ENCODE results near the gene SORCS2. TPM values are rescaled to one million over a fixed set of nuclear protein-coding genes. Genes with fewer than 3 reads are reported as not detected.

The SORCS2 gene
- total and polyA plus RNA-seq, 2 of the 4 experiments (the other 2 are of a cell fraction): 0.36 to 0.62 TPM

DNA sequence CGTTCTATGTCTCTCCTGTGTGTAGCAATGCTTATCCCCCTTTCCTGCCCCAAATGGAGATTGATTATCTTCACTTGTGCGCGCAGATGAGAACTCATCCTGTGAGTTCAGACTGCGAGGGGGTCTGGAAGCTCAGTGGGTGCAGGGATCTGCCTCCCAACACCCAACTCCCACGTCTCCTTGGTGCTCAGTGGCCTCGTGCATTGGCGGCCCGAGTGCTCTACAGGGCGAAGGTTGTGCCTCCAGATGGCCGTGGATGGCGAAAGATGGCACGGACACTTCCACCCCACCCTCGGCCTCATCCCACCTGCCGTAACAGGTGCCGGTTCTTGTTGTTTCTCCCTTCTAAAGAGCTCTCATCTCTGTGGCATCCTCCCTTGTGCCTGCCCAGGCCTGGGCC lies 45.1 kb upstream of the SORCS2 start:
- no peak for ATAC-seq (ENCODE audit: low read depth)
- no peak overlapping the region for H4K5ac ChIP-seq (ENCODE audit: low read depth, low read length)
- no peak for DNase-seq
- H3K36me3 ChIP-seq (ENCODE audit: control insufficient read depth, insufficient read depth, low read length): no peaks in the 10 kb centered on the region
- no peak overlapping the region for H2AK9ac ChIP-seq (replicated peaks; ENCODE audit: low read depth, low read length, poor library complexity)
- no peak overlapping the region for H2AK5ac ChIP-seq (ENCODE audit: low read depth, low read length)
- no peak overlapping the region for H2BK120ac ChIP-seq (ENCODE audit: low read depth, low read length)
- dilution Hi-C loops (cut with HindIII; ENCODE audit: low sequenced_read_pairs, unreplicated experiment): no loop called here
- no peaks in the 10 kb centered on the region for H3K79me1 ChIP-seq (ENCODE audit: low read depth in 1 of 2, low read length in 2 of 2)
- intact Hi-C loops (cut with micrococcal nuclease): no loop called here
- no peak overlapping the region for H3K4me3 ChIP-seq (ENCODE audit: insufficient read depth, low read depth, low read length)
- H2BK20ac ChIP-seq (ENCODE audit: low read depth, low read length): no peak overlapping the region
- CTCF ChIA-PET: interaction anchor here (1.2 kb wide), 1 partner anchor 10 kb away, joined by 6 read pairs; no protein-coding TSS in a partner anchor
- in situ Hi-C loops (cut with MboI; ENCODE audit: low sequenced_read_pairs): no loop called here
- no peak overlapping the region for H2BK5ac ChIP-seq (ENCODE audit: low read depth, low read length, poor library complexity, severe bottlenecking)
- no peak overlapping the region for H2BK15ac ChIP-seq (ENCODE audit: low read depth, low read length)
- H3K18ac ChIP-seq (ENCODE audit: low read depth, low read length): no peak overlapping the region
- H3K9me1 ChIP-seq (ENCODE audit: insufficient read depth, low read length): no peaks in the 10 kb centered on the region
- H3K4me1 ChIP-seq (ENCODE audit: control insufficient read depth, insufficient read depth, low read length): no peaks in the 10 kb centered on the region
- no peak overlapping the region for H3K56ac ChIP-seq (ENCODE audit: extremely low read depth, insufficient read depth, low read length)
- WGBS, 2 experiments (ENCODE audit: extremely low coverage in 2 of 2, insufficient read length in 1 of 2): 64% methylated on average over 12 of the region's 15 CpGs; no CpG with 5 or more reads in 1 of the 2 experiments
- H4K20me1 ChIP-seq (ENCODE audit: insufficient read depth, low read length): no peaks in the 10 kb centered on the region
- no peak overlapping the region for H3K9ac ChIP-seq (ENCODE audit: low read depth, low read length)
- BruUV-seq (replicated peaks): no TSS peak
- POLR2A ChIA-PET (ENCODE audit: unreplicated experiment): no interaction called here
- H3K4me2 ChIP-seq (ENCODE audit: low read depth, low read length): no peak overlapping the region
- no peak overlapping the region for H3K27ac ChIP-seq (ENCODE audit: insufficient read depth, low read length)
- peaks cover 60% of the 10 kb centered on the region for H3K27me3 ChIP-seq (ENCODE audit: control insufficient read depth, insufficient read depth, low read length)
- H3K4ac ChIP-seq (ENCODE audit: low read depth, low read length): no peak overlapping the region
- no peak overlapping the region for H3K23ac ChIP-seq (ENCODE audit: low read depth, low read length)
- H3K14ac ChIP-seq (replicated peaks; ENCODE audit: low read depth, low read length): no peak overlapping the region
- H2AFZ ChIP-seq (replicated peaks; ENCODE audit: low read length, poor library complexity): no peak overlapping the region
- no peaks in the 10 kb centered on the region for H3K9me3 ChIP-seq (ENCODE audit: control insufficient read depth, insufficient read depth, low read length)
- no peak overlapping the region for H4K8ac ChIP-seq (ENCODE audit: low read depth in 2 of 2, low read length in 2 of 2)
- H4K91ac ChIP-seq (ENCODE audit: insufficient read depth, low read depth, low read length): no peak overlapping the region
- TF ChIP-seq RAD21 (IDR thresholded peaks at IDR 0.05; ENCODE audit: low read length) (no peak), RCOR1 (IDR thresholded peaks at IDR 0.05; ENCODE audit: insufficient replicate concordance, low read length) (no peak), CHD1 (IDR thresholded peaks at IDR 0.05; ENCODE audit: low read depth, low read length) (no peak), MXI1 (IDR thresholded peaks at IDR 0.05; ENCODE audit: borderline replicate concordance, low read depth, low read length) (no peak), NFE2L2 (IDR thresholded peaks at IDR 0.05; ENCODE audit: low read depth, low read length) (no peak), MAZ (IDR thresholded peaks at IDR 0.05; ENCODE audit: borderline replicate concordance, low read depth, low read length) (no peak), POLR2A (IDR thresholded peaks at IDR 0.05; ENCODE audit: low read depth, low read length) (no peak), SMC3 (IDR thresholded peaks at IDR 0.05; ENCODE audit: low read depth, low read length) (no peak), CEBPB (IDR thresholded peaks at IDR 0.05; ENCODE audit: low read depth, low read length) (no peak), RFX5 (IDR thresholded peaks at IDR 0.05; ENCODE audit: low read depth, low read length) (no peak), FOS (IDR thresholded peaks at IDR 0.05; ENCODE audit: low read depth, low read length) (no peak)
- TF ChIP-seq, protein P1, sequence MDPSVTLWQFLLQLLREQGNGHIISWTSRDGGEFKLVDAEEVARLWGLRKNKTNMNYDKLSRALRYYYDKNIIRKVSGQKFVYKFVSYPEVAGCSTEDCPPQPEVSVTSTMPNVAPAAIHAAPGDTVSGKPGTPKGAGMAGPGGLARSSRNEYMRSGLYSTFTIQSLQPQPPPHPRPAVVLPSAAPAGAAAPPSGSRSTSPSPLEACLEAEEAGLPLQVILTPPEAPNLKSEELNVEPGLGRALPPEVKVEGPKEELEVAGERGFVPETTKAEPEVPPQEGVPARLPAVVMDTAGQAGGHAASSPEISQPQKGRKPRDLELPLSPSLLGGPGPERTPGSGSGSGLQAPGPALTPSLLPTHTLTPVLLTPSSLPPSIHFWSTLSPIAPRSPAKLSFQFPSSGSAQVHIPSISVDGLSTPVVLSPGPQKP (IDR thresholded peaks at IDR 0.05; ENCODE audit: borderline replicate concordance, low read depth, low read length): no peak
- TF ChIP-seq, protein P2, sequence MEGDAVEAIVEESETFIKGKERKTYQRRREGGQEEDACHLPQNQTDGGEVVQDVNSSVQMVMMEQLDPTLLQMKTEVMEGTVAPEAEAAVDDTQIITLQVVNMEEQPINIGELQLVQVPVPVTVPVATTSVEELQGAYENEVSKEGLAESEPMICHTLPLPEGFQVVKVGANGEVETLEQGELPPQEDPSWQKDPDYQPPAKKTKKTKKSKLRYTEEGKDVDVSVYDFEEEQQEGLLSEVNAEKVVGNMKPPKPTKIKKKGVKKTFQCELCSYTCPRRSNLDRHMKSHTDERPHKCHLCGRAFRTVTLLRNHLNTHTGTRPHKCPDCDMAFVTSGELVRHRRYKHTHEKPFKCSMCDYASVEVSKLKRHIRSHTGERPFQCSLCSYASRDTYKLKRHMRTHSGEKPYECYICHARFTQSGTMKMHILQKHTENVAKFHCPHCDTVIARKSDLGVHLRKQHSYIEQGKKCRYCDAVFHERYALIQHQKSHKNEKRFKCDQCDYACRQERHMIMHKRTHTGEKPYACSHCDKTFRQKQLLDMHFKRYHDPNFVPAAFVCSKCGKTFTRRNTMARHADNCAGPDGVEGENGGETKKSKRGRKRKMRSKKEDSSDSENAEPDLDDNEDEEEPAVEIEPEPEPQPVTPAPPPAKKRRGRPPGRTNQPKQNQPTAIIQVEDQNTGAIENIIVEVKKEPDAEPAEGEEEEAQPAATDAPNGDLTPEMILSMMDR (conservative IDR thresholded peaks at IDR 0.05; ENCODE audit: low read depth, low read length): no peak
- TF ChIP-seq, protein P3, sequence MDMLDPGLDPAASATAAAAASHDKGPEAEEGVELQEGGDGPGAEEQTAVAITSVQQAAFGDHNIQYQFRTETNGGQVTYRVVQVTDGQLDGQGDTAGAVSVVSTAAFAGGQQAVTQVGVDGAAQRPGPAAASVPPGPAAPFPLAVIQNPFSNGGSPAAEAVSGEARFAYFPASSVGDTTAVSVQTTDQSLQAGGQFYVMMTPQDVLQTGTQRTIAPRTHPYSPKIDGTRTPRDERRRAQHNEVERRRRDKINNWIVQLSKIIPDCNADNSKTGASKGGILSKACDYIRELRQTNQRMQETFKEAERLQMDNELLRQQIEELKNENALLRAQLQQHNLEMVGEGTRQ (IDR thresholded peaks at IDR 0.05; ENCODE audit: low read depth, low read length): no peak
